Fibroblast of lung (primary cell): ENCODE measurements around the gene GUCA1C.

Experiments used
- EZH2 ChIP-seq: IDR thresholded peaks from 2 replicates; pipeline ENCODE4 v1.5.1; 2012; ENCODE audit warnings: low read length, control low read depth, mild to moderate bottlenecking; ENCODE audit errors: missing control alignments
- TF ChIP-seq, protein P1 (sequence below), 2 donors: IDR thresholded peaks in 1 of 2; conservative IDR thresholded peaks in 1 of 2; 1 replicate in 1 of 2; 2 replicates in 1 of 2; pipeline ENCODE4 v1.5.1; 2011 to 2012; ENCODE audit warnings: low read length in 2 of 2, control low read depth in 1 of 2, inconsistent platforms in 1 of 2, low read depth in 1 of 2, mild to moderate bottlenecking in 1 of 2

- TF ChIP-seq, protein P1, sequence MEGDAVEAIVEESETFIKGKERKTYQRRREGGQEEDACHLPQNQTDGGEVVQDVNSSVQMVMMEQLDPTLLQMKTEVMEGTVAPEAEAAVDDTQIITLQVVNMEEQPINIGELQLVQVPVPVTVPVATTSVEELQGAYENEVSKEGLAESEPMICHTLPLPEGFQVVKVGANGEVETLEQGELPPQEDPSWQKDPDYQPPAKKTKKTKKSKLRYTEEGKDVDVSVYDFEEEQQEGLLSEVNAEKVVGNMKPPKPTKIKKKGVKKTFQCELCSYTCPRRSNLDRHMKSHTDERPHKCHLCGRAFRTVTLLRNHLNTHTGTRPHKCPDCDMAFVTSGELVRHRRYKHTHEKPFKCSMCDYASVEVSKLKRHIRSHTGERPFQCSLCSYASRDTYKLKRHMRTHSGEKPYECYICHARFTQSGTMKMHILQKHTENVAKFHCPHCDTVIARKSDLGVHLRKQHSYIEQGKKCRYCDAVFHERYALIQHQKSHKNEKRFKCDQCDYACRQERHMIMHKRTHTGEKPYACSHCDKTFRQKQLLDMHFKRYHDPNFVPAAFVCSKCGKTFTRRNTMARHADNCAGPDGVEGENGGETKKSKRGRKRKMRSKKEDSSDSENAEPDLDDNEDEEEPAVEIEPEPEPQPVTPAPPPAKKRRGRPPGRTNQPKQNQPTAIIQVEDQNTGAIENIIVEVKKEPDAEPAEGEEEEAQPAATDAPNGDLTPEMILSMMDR (conservative IDR thresholded peaks at IDR 0.05 in 1 of 2, IDR thresholded peaks at IDR 0.05 in 1 of 2; ENCODE audit: low read depth in 1 of 2, low read length in 2 of 2) = no peak
- TF ChIP-seq EZH2 = no peak
Observed at GRCh38 chr3:108863799-108864135, 89.9 kb downstream of the GUCA1C start.
